ENCODE measurements around the gene ELMOD3.
A peak's percentile ranks its signal among the peaks of the same experiment; 100 is the strongest.
"Not testable (repeated sequence)": the region's sequence is repeated elsewhere in the genome, so short reads cannot be mapped to it uniquely, and the experiment has no call there.

ELMOD3 gene

DNA sequence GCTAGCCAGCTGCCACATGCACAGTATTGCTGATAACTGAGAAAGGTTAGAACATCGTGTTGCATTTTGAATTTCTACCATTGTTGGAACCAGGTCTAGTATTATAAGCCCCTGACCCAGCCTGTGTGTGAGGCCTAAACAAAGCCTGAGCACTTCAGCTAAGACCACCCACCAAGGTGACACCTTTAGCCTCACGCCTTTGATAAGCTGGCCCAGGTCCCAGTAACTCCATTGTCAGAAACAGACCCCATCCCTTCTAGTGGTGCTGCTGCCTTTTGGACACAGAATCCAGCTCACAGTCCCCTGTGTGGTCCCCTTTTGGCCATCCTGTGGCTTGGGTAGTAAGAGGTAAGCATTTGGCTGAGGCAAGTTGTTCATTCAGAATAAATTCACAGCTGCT, 1.6 kb downstream of the ELMOD3 start:
- WGBS (ENCODE audit: extremely low coverage, insufficient coverage, insufficient read length), result no CpG with 5 or more reads among the region's 2 CpGs

DNA sequence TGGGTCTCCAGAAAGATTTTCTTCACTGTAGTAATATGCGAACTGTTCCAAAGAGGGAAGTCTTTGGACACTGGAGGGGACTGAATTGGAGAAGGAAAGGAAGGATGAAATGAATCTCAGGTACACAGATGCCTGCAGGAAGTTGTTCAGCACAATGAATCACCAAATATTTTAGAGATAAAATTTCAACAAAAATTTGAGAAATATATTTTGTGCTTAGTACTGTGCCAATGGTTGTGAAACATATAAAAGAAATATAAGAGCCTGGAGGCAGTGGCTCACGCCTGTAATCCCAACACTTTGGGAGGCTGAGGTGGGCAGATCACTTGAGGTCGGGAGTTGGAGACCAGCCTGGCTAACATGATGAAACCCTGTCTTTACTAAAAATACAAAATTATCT, 3.2 kb downstream of the ELMOD3 start:
- Histone ChIP-seq H3K18ac (ENCODE audit: low read length) (no peak overlapping the region), H3K4me1 (ENCODE audit: control insufficient read depth in 1 of 2, insufficient read depth in 2 of 2, low read length in 2 of 2) (peaks cover 0 to 4% of the 10 kb centered on the region in 2 experiments), H3K27ac (ENCODE audit: low read depth, low read length) (no peak overlapping the region), H4K8ac (ENCODE audit: low read depth, low read length) (no peak overlapping the region), H4K91ac (ENCODE audit: low read depth, low read length) (no peak overlapping the region), H4K12ac (ENCODE audit: low read depth, low read length) (no peak overlapping the region), H3K9me3 (ENCODE audit: insufficient read depth, low read depth, low read length) (no peaks in the 10 kb centered on the region), H3K27me3 (ENCODE audit: insufficient read depth, low read length) (no peaks in the 10 kb centered on the region), H2BK12ac (ENCODE audit: low read length) (no peak overlapping the region), H3K9ac (ENCODE audit: low read length) (no peak overlapping the region), H3K23ac (ENCODE audit: low read length) (no peak overlapping the region), H3K79me2 (ENCODE audit: control insufficient read depth, insufficient read depth, low read length, poor library complexity) (peaks cover 2% of the 10 kb centered on the region), H2AK5ac (ENCODE audit: low read length) (no peak overlapping the region), H3K36me3 (ENCODE audit: control insufficient read depth in 1 of 2, insufficient read depth in 2 of 2, low read length in 2 of 2) (peaks cover 2 to 17% of the 10 kb centered on the region in 2 experiments), H3K79me1 (ENCODE audit: low read length) (peaks cover 2% of the 10 kb centered on the region), H2BK120ac (ENCODE audit: insufficient read depth, low read length, poor library complexity) (no peak overlapping the region), H3K14ac (ENCODE audit: low read length) (no peak overlapping the region), H3K4me2 (ENCODE audit: low read length) (no peak overlapping the region), H2BK5ac (ENCODE audit: low read depth, low read length, poor library complexity) (no peak overlapping the region), H2AFZ (ENCODE audit: insufficient read depth, low read length, poor library complexity) (no peak overlapping the region), H3K4ac (ENCODE audit: low read depth, low read length) (no peak overlapping the region), H3K4me3 (ENCODE audit: low read depth, low read length) (no peak overlapping the region)
- WGBS (ENCODE audit: extremely low coverage, insufficient coverage, insufficient read length), result no CpG with 5 or more reads among the region's 3 CpGs
- DNase-seq, result peak; percentile 27 to 67

More for the DNA sequence above, 1.6 kb downstream of the ELMOD3 start:
- Histone ChIP-seq H4K8ac (ENCODE audit: low read depth, low read length) (no peak overlapping the region), H2BK12ac (ENCODE audit: low read length) (no peak overlapping the region), H2BK120ac (ENCODE audit: insufficient read depth, low read length, poor library complexity) (no peak overlapping the region), H3K18ac (ENCODE audit: low read length) (no peak overlapping the region), H4K91ac (ENCODE audit: low read depth, low read length) (no peak overlapping the region), H3K14ac (ENCODE audit: low read length) (no peak overlapping the region), H3K23ac (ENCODE audit: low read length) (no peak overlapping the region), H3K9ac (ENCODE audit: low read length) (no peak overlapping the region), H2AK5ac (ENCODE audit: low read length) (no peak overlapping the region), H2AFZ (ENCODE audit: insufficient read depth, low read length, poor library complexity) (no peak overlapping the region), H3K79me2 (ENCODE audit: control insufficient read depth, insufficient read depth, low read length, poor library complexity) (peaks cover 2% of the 10 kb centered on the region), H4K12ac (ENCODE audit: low read depth, low read length) (no peak overlapping the region), H3K27ac (ENCODE audit: low read depth, low read length) (no peak overlapping the region), H3K4me1 (ENCODE audit: control insufficient read depth in 1 of 2, insufficient read depth in 2 of 2, low read length in 2 of 2) (peaks cover 0 to 4% of the 10 kb centered on the region in 2 experiments), H3K27me3 (ENCODE audit: insufficient read depth, low read length) (no peaks in the 10 kb centered on the region), H2BK5ac (ENCODE audit: low read depth, low read length, poor library complexity) (no peak overlapping the region), H3K9me3 (ENCODE audit: insufficient read depth, low read depth, low read length) (no peaks in the 10 kb centered on the region), H3K79me1 (ENCODE audit: low read length) (peaks cover 2% of the 10 kb centered on the region), H3K4me2 (ENCODE audit: low read length) (no peak overlapping the region), H3K4me3 (ENCODE audit: low read depth, low read length) (no peak overlapping the region), H3K4ac (ENCODE audit: low read depth, low read length) (no peak overlapping the region), H3K36me3 (ENCODE audit: control insufficient read depth in 1 of 2, insufficient read depth in 2 of 2, low read length in 2 of 2) (peaks cover 2 to 17% of the 10 kb centered on the region in 2 experiments)
- no peak for DNase-seq

DNA sequence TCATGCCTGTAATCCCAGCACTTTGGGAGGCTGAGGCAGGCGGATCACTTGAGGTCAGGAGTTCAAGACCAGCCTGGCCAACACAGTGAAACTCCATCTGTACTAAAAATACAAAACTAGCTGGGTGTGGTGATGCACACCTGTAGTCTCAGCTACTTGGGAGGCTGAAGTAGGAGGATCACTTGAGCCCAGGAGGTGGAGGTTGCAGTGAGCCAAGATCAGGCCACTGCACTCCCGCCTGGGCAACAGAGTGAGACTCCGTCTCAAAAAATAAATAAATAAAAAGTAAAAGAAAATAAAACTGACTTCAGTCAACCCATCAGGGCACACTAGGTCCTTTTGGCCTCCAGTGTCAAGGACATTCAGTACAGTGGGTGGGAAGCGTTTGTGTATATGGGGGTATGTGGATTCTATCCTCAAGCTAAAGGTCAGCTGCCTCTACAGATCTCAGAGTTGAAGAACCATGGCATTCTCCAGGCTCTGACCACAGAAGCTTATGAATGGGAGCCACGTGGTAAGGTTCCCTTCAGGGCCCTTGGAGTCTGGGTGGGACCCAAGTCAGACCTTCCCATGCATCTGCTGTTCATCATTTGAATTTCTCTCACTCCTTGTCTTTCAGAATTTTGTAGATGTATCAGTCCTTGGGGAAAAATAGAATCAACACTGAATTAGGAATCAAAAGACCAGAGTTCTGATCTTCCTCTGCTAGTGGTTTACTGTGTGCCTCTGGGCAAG, 8.3 kb downstream of the ELMOD3 start:
- H3K9me3 ChIP-seq (ENCODE audit: insufficient read depth, low read depth, low read length); H3K9ac ChIP-seq (ENCODE audit: low read length); H2AFZ ChIP-seq (ENCODE audit: insufficient read depth, low read length, poor library complexity); H4K12ac ChIP-seq (ENCODE audit: low read depth, low read length); H3K14ac ChIP-seq (ENCODE audit: low read length); H4K8ac ChIP-seq (ENCODE audit: low read depth, low read length); H3K79me1 ChIP-seq (ENCODE audit: low read length); DNase-seq; H3K4me1 ChIP-seq (ENCODE audit: control insufficient read depth in 1 of 2, insufficient read depth in 2 of 2, low read length in 2 of 2); H3K79me2 ChIP-seq (ENCODE audit: control insufficient read depth, insufficient read depth, low read length, poor library complexity); H3K27me3 ChIP-seq (ENCODE audit: insufficient read depth, low read length); H3K27ac ChIP-seq (ENCODE audit: low read depth, low read length); H2BK12ac ChIP-seq (ENCODE audit: low read length); H2BK120ac ChIP-seq (ENCODE audit: insufficient read depth, low read length, poor library complexity); H2BK5ac ChIP-seq (ENCODE audit: low read depth, low read length, poor library complexity); H3K4me3 ChIP-seq (ENCODE audit: low read depth, low read length); H2AK5ac ChIP-seq (ENCODE audit: low read length); H3K4ac ChIP-seq (ENCODE audit: low read depth, low read length); H3K23ac ChIP-seq (ENCODE audit: low read length); H3K4me2 ChIP-seq (ENCODE audit: low read length); H3K18ac ChIP-seq (ENCODE audit: low read length); H4K91ac ChIP-seq (ENCODE audit: low read depth, low read length): not testable (repeated sequence)
- H3K36me3 ChIP-seq (ENCODE audit: control insufficient read depth in 1 of 2, insufficient read depth in 2 of 2, low read length in 2 of 2), result peaks cover 0 to 12% of the 10 kb centered on the region in 2 experiments
- no CpG with 5 or more reads among the region's 5 CpGs for WGBS (ENCODE audit: extremely low coverage, insufficient coverage, insufficient read length)

DNA sequence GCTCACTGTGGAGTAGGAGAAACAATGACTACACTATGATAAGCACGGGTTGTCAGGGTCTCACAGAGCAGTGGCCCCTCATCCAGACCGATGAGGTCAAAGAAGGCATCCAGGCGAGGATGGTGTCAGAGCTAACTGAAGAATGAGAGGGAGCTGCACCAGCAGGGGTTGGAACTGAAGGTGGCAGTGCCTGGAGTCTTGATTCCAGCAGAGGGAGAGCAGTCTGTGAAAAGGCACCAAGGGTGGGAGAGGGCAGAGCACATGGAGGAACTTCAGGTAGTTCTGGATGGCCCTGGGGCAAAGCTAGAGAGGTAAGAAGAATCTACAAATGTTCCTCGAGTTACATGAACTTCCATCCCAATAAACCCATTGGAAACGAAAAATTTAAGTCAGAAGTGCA, 12.6 kb downstream of the ELMOD3 start:
- WGBS (ENCODE audit: extremely low coverage, insufficient coverage, insufficient read length), result no CpG with 5 or more reads among the region's 5 CpGs
- H3K27ac ChIP-seq (ENCODE audit: low read depth, low read length), result no peak overlapping the region
- H3K9me3 ChIP-seq (ENCODE audit: insufficient read depth, low read depth, low read length), result no peaks in the 10 kb centered on the region
- no peak overlapping the region for H2BK120ac ChIP-seq (ENCODE audit: insufficient read depth, low read length, poor library complexity)
- H3K79me1 ChIP-seq (ENCODE audit: low read length), result no peaks in the 10 kb centered on the region
- H3K23ac ChIP-seq (ENCODE audit: low read length), result no peak overlapping the region
- no peaks in the 10 kb centered on the region for H3K27me3 ChIP-seq (ENCODE audit: insufficient read depth, low read length)
- no peaks in the 10 kb centered on the region for H3K79me2 ChIP-seq (ENCODE audit: control insufficient read depth, insufficient read depth, low read length, poor library complexity)
- no peak overlapping the region for H3K4ac ChIP-seq (ENCODE audit: low read depth, low read length)
- no peak overlapping the region for H2BK5ac ChIP-seq (ENCODE audit: low read depth, low read length, poor library complexity)
- no peak overlapping the region for H4K12ac ChIP-seq (ENCODE audit: low read depth, low read length)
- no peak for DNase-seq
- no peak overlapping the region for H3K4me3 ChIP-seq (ENCODE audit: low read depth, low read length)
- H3K4me2 ChIP-seq (ENCODE audit: low read length), result no peak overlapping the region
- no peak overlapping the region for H4K91ac ChIP-seq (ENCODE audit: low read depth, low read length)
- H2BK12ac ChIP-seq (ENCODE audit: low read length), result no peak overlapping the region
- H3K18ac ChIP-seq (ENCODE audit: low read length), result no peak overlapping the region
- H4K8ac ChIP-seq (ENCODE audit: low read depth, low read length), result no peak overlapping the region
- no peak overlapping the region for H3K9ac ChIP-seq (ENCODE audit: low read length)
- no peak overlapping the region for H2AK5ac ChIP-seq (ENCODE audit: low read length)
- H3K4me1 ChIP-seq (ENCODE audit: control insufficient read depth in 1 of 2, insufficient read depth in 2 of 2, low read length in 2 of 2), result no peaks in the 10 kb centered on the region
- no peak overlapping the region for H2AFZ ChIP-seq (ENCODE audit: insufficient read depth, low read length, poor library complexity)
- peaks cover 0 to 13% of the 10 kb centered on the region in 2 experiments for H3K36me3 ChIP-seq (ENCODE audit: control insufficient read depth in 1 of 2, insufficient read depth in 2 of 2, low read length in 2 of 2)
- no peak overlapping the region for H3K14ac ChIP-seq (ENCODE audit: low read length)

Data from trophoblast cell (in vitro differentiated cells and primary cell).